ENCODE results near the gene USH2A. TPM values are rescaled to one million over a fixed set of nuclear protein-coding genes. Genes with fewer than 3 reads are reported as not detected.

The USH2A gene
- total RNA-seq, 4 donors from 2014 or later = under 0.01 to 1.0 (median under 0.01) TPM; not detected in 1

DNA sequence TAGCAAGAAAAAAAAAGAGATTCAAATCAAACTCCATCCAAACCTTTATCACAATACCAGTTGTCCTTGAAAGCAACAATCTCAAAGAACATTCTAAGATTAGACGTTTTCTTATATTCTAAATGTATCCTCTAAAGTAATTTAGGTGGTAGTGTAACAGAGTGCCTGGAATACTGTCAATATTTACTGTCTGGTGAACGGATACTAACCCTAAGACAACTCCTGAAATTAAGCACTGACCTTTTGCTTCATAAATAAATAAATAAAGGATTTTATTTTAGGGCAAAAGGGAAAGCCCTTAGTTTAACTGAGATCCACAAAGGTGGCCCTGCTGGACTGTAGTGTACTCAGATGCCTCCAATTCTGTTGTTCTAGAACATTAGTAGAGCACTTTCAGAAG is 9.9 kb upstream of the USH2A start:
- no peak for DNase-seq (ENCODE audit: low spot score in 2 of 2)
- 63 to 75% methylated on average over 2 of the region's 2 CpGs for WGBS, 2 donors
- no peak overlapping the region for H3K4me3 ChIP-seq
- no peaks in the 10 kb centered on the region for H3K4me1 ChIP-seq
- no peak overlapping the region for H3K27ac ChIP-seq
- TF ChIP-seq EP300 (IDR thresholded peaks at IDR 0.05) (no peak), POLR2A (IDR thresholded peaks at IDR 0.05) (no peak)
- TF ChIP-seq, protein P1, sequence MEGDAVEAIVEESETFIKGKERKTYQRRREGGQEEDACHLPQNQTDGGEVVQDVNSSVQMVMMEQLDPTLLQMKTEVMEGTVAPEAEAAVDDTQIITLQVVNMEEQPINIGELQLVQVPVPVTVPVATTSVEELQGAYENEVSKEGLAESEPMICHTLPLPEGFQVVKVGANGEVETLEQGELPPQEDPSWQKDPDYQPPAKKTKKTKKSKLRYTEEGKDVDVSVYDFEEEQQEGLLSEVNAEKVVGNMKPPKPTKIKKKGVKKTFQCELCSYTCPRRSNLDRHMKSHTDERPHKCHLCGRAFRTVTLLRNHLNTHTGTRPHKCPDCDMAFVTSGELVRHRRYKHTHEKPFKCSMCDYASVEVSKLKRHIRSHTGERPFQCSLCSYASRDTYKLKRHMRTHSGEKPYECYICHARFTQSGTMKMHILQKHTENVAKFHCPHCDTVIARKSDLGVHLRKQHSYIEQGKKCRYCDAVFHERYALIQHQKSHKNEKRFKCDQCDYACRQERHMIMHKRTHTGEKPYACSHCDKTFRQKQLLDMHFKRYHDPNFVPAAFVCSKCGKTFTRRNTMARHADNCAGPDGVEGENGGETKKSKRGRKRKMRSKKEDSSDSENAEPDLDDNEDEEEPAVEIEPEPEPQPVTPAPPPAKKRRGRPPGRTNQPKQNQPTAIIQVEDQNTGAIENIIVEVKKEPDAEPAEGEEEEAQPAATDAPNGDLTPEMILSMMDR (IDR thresholded peaks at IDR 0.05) = no peak
- no peaks in the 10 kb centered on the region for H3K9me3 ChIP-seq
- no peaks in the 10 kb centered on the region for H3K27me3 ChIP-seq
- H3K36me3 ChIP-seq = no peaks in the 10 kb centered on the region

GRCh38 chr1:216430744-216431143 is 7.5 kb upstream of the USH2A start:
- H3K4me3 ChIP-seq = no peak overlapping the region
- H3K9me3 ChIP-seq = no peaks in the 10 kb centered on the region
- no peak overlapping the region for H3K27ac ChIP-seq
- no peaks in the 10 kb centered on the region for H3K36me3 ChIP-seq
- H3K27me3 ChIP-seq = no peaks in the 10 kb centered on the region
- DNase-seq (ENCODE audit: low spot score in 2 of 2) = no peak
- TF ChIP-seq, protein P1 (IDR thresholded peaks at IDR 0.05) = no peak
- TF ChIP-seq EP300 (IDR thresholded peaks at IDR 0.05) (no peak), POLR2A (IDR thresholded peaks at IDR 0.05) (no peak)
- WGBS, 2 donors = 80 to 90% methylated on average over 2 of the region's 2 CpGs
- no peaks in the 10 kb centered on the region for H3K4me1 ChIP-seq

GRCh38 chr1:216425577-216425976 is 2.3 kb upstream of the USH2A start:
- Histone ChIP-seq H3K9me3 (no peaks in the 10 kb centered on the region), H3K36me3 (no peaks in the 10 kb centered on the region), H3K4me1 (no peaks in the 10 kb centered on the region), H3K27me3 (no peaks in the 10 kb centered on the region), H3K4me3 (no peak overlapping the region), H3K27ac (no peak overlapping the region)
- WGBS, 2 donors = 76 to 77% methylated on average over 5 of the region's 5 CpGs
- TF ChIP-seq, protein P1 (IDR thresholded peaks at IDR 0.05) = no peak
- TF ChIP-seq POLR2A (IDR thresholded peaks at IDR 0.05) = no peak
- no peak for TF ChIP-seq EP300 (IDR thresholded peaks at IDR 0.05)
- no peak for DNase-seq (ENCODE audit: low spot score in 2 of 2)

GRCh38 chr1:216420746-216421145 is 2.5 kb downstream of the USH2A start:
- no peaks in the 10 kb centered on the region for H3K36me3 ChIP-seq
- H3K27me3 ChIP-seq = no peaks in the 10 kb centered on the region
- no peaks in the 10 kb centered on the region for H3K9me3 ChIP-seq
- TF ChIP-seq EP300 (IDR thresholded peaks at IDR 0.05) (no peak), POLR2A (IDR thresholded peaks at IDR 0.05) (no peak)
- TF ChIP-seq, protein P1 (IDR thresholded peaks at IDR 0.05) = no peak
- no peak for DNase-seq (ENCODE audit: low spot score in 2 of 2)
- WGBS, 2 donors = 75 to 82% methylated on average over 1 of the region's 1 CpG
- no peak overlapping the region for H3K4me3 ChIP-seq
- no peaks in the 10 kb centered on the region for H3K4me1 ChIP-seq
- H3K27ac ChIP-seq = no peak overlapping the region

GRCh38 chr1:216420263-216420662 is 3.0 kb downstream of the USH2A start:
- Histone ChIP-seq H3K4me3 (no peak overlapping the region), H3K4me1 (no peaks in the 10 kb centered on the region), H3K36me3 (no peaks in the 10 kb centered on the region), H3K27ac (no peak overlapping the region), H3K9me3 (no peaks in the 10 kb centered on the region), H3K27me3 (no peaks in the 10 kb centered on the region)
- no peak for DNase-seq (ENCODE audit: low spot score in 2 of 2)
- WGBS, 2 donors = 35 to 41% methylated on average over 2 of the region's 2 CpGs
- TF ChIP-seq POLR2A (IDR thresholded peaks at IDR 0.05) (no peak), EP300 (IDR thresholded peaks at IDR 0.05) (no peak)
- TF ChIP-seq, protein P1 (IDR thresholded peaks at IDR 0.05) = no peak

Measured in tibial nerve (tissue), 4 donors.